HepG2 (cell line): ENCODE measurements around the gene NOXO1. TPM values are rescaled to one million over a fixed set of nuclear protein-coding genes. Genes with fewer than 3 reads are reported as not detected.
A peak's percentile ranks its signal among the peaks of the same experiment; 100 is the strongest.

ENCODE experiments used
- CCDC6 ChIP-seq: sonication (generic); formaldehyde crosslinking; IDR thresholded peaks from 2 replicates; pipeline ENCODE4 v1.8.1; 2022; ENCODE audit warnings: mild to moderate bottlenecking, missing genetic modification reagents, moderate library complexity
- KAT2B ChIP-seq: fragments of 150-350 bp; IDR thresholded peaks from 2 replicates; pipeline ENCODE4 v1.6.1; 2014; ENCODE audit warnings: low read depth, low read length, borderline replicate concordance
- KMT2A ChIP-seq: sonication (generic); formaldehyde crosslinking; IDR thresholded peaks from 2 replicates; pipeline ENCODE4 v1.4.0; 2020; ENCODE audit warnings: missing genetic modification reagents
- MIXL1 ChIP-seq: IDR thresholded peaks from 2 replicates; pipeline ENCODE4 v1.6.1; 2016
- POGK ChIP-seq: sonication (generic); formaldehyde crosslinking; conservative IDR thresholded peaks from 2 replicates; pipeline ENCODE4 v1.8.0; 2022; ENCODE audit warnings: mild to moderate bottlenecking, moderate library complexity, missing genetic modification reagents
- SRSF1 ChIP-seq: fragments of 200-400 bp; formaldehyde crosslinking; optimal IDR thresholded peaks from 2 replicates; pipeline ENCODE3; 2017; ENCODE audit warnings: mild to moderate bottlenecking, low read depth, low read length, moderate library complexity
- ZBTB8A ChIP-seq: sonication (generic); formaldehyde crosslinking; IDR thresholded peaks from 2 replicates; pipeline ENCODE4 v1.4.0; 2020; ENCODE audit warnings: mild to moderate bottlenecking, low read depth, missing genetic modification reagents, borderline replicate concordance
- ZNF12 ChIP-seq: sonication (generic); formaldehyde crosslinking; IDR thresholded peaks from 2 replicates; pipeline ENCODE4 v1.5.0; 2020; ENCODE audit warnings: missing genetic modification reagents
- ZNF275 ChIP-seq: sonication (generic); formaldehyde crosslinking; IDR thresholded peaks from 2 replicates; pipeline ENCODE4 v1.8.0; 2022; ENCODE audit warnings: missing genetic modification reagents, mild to moderate bottlenecking, inconsistent platforms, borderline replicate concordance
- polyA plus RNA-seq, 8 experiments: library from polyadenylated mRNA; depleted of rRNA in 3 of 8; stranded (reverse) in 7 of 8; unstranded in 1 of 8; fragments of >200 nt; fragmentation: Illumina TruSeq in 4 of 8; extraction: Trizol in 4 of 8; gene quantifications; 2 replicates each; pipeline versions ENCODE4 v1.2.1 to v1.2.3, GENCODE V29; 2011 to 2016; ENCODE audit warnings: low read depth in 4 of 8, missing spikeins in 1 of 8, mixed read lengths in 1 of 8; ENCODE audit not compliant: insufficient read depth in 1 of 8
- total RNA-seq, 5 experiments: library from RNA; depleted of rRNA; stranded (reverse); fragments of >200 nt; fragmentation: Illumina TruSeq; extraction: Trizol; gene quantifications; 2 replicates each; pipeline ENCODE4 v1.2.3, GENCODE V29; 2016; ENCODE audit warnings: low read depth in 1 of 5
- TF ChIP-seq, protein P1 (sequence below): sonication (generic); formaldehyde crosslinking; IDR thresholded peaks from 2 replicates; pipeline ENCODE4 v1.8.0; 2022; ENCODE audit warnings: mild to moderate bottlenecking, missing genetic modification reagents; ENCODE audit not compliant: insufficient replicate concordance
- TF ChIP-seq, protein P2 (sequence below): IDR thresholded peaks from 2 replicates; pipeline ENCODE4 v1.6.1; 2016; ENCODE audit warnings: control low read depth
- TF ChIP-seq, protein P3 (sequence below), 2 experiments: fragments of 450-650 bp in 1 of 2; sonication (generic) in 1 of 2; formaldehyde crosslinking; IDR thresholded peaks; 2 replicates each; pipeline versions ENCODE4 v1.5.0 to v1.8.0; 2020 to 2022; ENCODE audit warnings: mild to moderate bottlenecking in 1 of 2, missing genetic modification reagents in 1 of 2
- TF ChIP-seq, protein P4 (sequence below): sonication (generic); formaldehyde crosslinking; IDR thresholded peaks from 2 replicates; pipeline ENCODE4 v1.4.0; 2020; ENCODE audit warnings: missing genetic modification reagents
- TF ChIP-seq, protein P5 (sequence below): sonication (generic); formaldehyde crosslinking; IDR thresholded peaks from 2 replicates; pipeline ENCODE4 v1.9.0; 2022; ENCODE audit warnings: low read depth, missing genetic modification reagents

NOXO1 gene
- total and polyA plus RNA-seq, 2 of the 13 experiments (the other 11 are each of a cell fraction or from before 2014, with no cell fraction given): 0.69 to 1.4 TPM

DNA sequence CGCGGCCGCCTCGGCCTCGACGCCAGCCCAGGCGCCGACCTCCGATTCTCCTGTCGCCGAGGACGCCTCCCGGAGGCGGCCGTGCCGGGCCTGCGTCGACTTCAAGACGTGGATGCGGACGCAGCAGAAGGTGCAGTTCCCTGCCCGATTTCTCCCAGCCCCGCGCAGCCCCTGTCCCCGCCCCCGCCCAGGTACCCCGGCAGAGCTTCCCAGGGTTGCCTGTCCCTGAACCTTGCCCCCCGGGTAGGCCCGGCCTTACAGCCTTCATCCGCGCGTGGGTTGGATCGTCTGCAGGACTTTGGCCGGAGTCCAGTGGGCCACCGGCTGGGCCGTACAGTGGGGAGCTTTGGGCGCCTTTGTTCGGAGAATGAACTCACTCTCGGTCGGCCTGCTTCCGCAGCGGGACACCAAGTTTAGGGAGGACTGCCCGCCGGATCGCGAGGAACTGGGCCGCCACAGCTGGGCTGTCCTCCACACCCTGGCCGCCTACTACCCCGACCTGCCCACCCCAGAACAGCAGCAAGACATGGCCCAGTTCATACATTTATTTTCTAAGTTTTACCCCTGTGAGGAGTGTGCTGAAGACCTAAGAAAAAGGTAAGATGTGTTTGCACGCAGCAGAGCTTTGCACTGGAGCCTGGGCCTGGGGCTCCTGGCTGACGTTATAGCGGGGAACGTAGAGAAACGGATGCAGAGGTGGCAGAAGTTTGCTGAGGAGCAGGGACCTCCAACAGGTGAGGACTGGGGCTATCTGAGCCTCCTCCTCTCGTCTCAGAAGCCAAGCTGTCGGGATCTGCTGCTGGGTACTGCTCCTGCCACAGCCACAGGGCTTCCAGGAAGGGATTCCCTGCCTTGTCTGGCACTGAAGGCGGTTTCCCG is 3.3 kb upstream of the NOXO1 start (continued):
- TF ChIP-seq, protein P1, sequence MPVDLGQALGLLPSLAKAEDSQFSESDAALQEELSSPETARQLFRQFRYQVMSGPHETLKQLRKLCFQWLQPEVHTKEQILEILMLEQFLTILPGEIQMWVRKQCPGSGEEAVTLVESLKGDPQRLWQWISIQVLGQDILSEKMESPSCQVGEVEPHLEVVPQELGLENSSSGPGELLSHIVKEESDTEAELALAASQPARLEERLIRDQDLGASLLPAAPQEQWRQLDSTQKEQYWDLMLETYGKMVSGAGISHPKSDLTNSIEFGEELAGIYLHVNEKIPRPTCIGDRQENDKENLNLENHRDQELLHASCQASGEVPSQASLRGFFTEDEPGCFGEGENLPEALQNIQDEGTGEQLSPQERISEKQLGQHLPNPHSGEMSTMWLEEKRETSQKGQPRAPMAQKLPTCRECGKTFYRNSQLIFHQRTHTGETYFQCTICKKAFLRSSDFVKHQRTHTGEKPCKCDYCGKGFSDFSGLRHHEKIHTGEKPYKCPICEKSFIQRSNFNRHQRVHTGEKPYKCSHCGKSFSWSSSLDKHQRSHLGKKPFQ (CRISPR knock-in tag): peak; percentile 18
- TF ChIP-seq, protein P2, sequence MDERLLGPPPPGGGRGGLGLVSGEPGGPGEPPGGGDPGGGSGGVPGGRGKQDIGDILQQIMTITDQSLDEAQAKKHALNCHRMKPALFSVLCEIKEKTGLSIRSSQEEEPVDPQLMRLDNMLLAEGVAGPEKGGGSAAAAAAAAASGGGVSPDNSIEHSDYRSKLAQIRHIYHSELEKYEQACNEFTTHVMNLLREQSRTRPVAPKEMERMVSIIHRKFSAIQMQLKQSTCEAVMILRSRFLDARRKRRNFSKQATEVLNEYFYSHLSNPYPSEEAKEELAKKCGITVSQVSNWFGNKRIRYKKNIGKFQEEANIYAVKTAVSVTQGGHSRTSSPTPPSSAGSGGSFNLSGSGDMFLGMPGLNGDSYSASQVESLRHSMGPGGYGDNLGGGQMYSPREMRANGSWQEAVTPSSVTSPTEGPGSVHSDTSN (CRISPR knock-in tag): no peak
- no peak for TF ChIP-seq KAT2B
- TF ChIP-seq, protein P3, sequence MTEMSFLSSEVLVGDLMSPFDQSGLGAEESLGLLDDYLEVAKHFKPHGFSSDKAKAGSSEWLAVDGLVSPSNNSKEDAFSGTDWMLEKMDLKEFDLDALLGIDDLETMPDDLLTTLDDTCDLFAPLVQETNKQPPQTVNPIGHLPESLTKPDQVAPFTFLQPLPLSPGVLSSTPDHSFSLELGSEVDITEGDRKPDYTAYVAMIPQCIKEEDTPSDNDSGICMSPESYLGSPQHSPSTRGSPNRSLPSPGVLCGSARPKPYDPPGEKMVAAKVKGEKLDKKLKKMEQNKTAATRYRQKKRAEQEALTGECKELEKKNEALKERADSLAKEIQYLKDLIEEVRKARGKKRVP (CRISPR knock-in tag; IDR thresholded peaks at IDR 0.05): no peak
- no peak for TF ChIP-seq SRSF1
- no peak for TF ChIP-seq ZNF275 (CRISPR knock-in tag)
- TF ChIP-seq KMT2A (CRISPR knock-in tag): peak; percentile 58
- TF ChIP-seq, protein P4, sequence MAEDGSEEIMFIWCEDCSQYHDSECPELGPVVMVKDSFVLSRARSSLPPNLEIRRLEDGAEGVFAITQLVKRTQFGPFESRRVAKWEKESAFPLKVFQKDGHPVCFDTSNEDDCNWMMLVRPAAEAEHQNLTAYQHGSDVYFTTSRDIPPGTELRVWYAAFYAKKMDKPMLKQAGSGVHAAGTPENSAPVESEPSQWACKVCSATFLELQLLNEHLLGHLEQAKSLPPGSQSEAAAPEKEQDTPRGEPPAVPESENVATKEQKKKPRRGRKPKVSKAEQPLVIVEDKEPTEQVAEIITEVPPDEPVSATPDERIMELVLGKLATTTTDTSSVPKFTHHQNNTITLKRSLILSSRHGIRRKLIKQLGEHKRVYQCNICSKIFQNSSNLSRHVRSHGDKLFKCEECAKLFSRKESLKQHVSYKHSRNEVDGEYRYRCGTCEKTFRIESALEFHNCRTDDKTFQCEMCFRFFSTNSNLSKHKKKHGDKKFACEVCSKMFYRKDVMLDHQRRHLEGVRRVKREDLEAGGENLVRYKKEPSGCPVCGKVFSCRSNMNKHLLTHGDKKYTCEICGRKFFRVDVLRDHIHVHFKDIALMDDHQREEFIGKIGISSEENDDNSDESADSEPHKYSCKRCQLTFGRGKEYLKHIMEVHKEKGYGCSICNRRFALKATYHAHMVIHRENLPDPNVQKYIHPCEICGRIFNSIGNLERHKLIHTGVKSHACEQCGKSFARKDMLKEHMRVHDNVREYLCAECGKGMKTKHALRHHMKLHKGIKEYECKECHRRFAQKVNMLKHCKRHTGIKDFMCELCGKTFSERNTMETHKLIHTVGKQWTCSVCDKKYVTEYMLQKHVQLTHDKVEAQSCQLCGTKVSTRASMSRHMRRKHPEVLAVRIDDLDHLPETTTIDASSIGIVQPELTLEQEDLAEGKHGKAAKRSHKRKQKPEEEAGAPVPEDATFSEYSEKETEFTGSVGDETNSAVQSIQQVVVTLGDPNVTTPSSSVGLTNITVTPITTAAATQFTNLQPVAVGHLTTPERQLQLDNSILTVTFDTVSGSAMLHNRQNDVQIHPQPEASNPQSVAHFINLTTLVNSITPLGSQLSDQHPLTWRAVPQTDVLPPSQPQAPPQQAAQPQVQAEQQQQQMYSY (CRISPR knock-in tag): no peak
- TF ChIP-seq ZNF12 (CRISPR knock-in tag): no peak
- 0 out of 2 replicates have a peak, but pooled peaks have one; percentile 12 for TF ChIP-seq MIXL1 (CRISPR knock-in tag)
- no peak for TF ChIP-seq CCDC6 (CRISPR knock-in tag)
- no peak for TF ChIP-seq POGK (CRISPR knock-in tag)
- TF ChIP-seq ZBTB8A (CRISPR knock-in tag): no peak
- TF ChIP-seq, protein P5, sequence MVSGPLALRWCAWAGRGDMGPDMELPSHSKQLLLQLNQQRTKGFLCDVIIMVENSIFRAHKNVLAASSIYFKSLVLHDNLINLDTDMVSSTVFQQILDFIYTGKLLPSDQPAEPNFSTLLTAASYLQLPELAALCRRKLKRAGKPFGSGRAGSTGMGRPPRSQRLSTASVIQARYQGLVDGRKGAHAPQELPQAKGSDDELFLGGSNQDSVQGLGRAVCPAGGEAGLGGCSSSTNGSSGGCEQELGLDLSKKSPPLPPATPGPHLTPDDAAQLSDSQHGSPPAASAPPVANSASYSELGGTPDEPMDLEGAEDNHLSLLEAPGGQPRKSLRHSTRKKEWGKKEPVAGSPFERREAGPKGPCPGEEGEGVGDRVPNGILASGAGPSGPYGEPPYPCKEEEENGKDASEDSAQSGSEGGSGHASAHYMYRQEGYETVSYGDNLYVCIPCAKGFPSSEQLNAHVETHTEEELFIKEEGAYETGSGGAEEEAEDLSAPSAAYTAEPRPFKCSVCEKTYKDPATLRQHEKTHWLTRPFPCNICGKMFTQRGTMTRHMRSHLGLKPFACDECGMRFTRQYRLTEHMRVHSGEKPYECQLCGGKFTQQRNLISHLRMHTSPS: no peak
